CD8-positive, alpha-beta memory T cell (primary cell): ENCODE data around the gene C12orf76. TPM values are rescaled to one million over a fixed set of nuclear protein-coding genes. Genes with fewer than 3 reads are reported as not detected.

Experiments
- CTCF ChIA-PET: fragments of 350-600 bp; sonication (Branson Sonifier 250); formaldehyde crosslinking; loops from one replicate; lab custom pipeline; 2021; ENCODE audit warnings: antibody characterized with exemption; lab: Charles Lee
- POLR2A ChIA-PET: fragments of 350-600 bp; sonication (Branson Sonifier 250); formaldehyde crosslinking; loops from one replicate; lab custom pipeline; 2021; ENCODE audit warnings: antibody characterized with exemption; lab: Charles Lee
- DNase-seq, 5 donors: peaks; one replicate each; pipeline versions ENCODE4 v3.0.0 to v3.0.0-alpha.2; 2020 to 2022; ENCODE audit warnings: mixed read lengths in 1 of 5
- H3K27ac ChIP-seq: one replicate; pipeline ENCODE4 v1.7.0; 2013; ENCODE audit warnings: low read depth, mild to moderate bottlenecking, low read length, moderate library complexity
- H3K27me3 ChIP-seq: 2 replicates; pipeline ENCODE4 v1.7.0; 2013; ENCODE audit warnings: low read length, mild to moderate bottlenecking; ENCODE audit not compliant: insufficient read depth, poor library complexity, severe bottlenecking
- H3K36me3 ChIP-seq: 2 replicates; pipeline ENCODE4 v1.7.0; 2013; ENCODE audit warnings: mild to moderate bottlenecking, low read length, moderate library complexity; ENCODE audit not compliant: insufficient read depth
- H3K4me1 ChIP-seq: 2 replicates; pipeline ENCODE4 v1.7.0; 2013; ENCODE audit warnings: mild to moderate bottlenecking, low read length, moderate library complexity; ENCODE audit not compliant: insufficient read depth
- H3K4me3 ChIP-seq: 2 replicates; pipeline ENCODE4 v1.7.0; 2013; ENCODE audit warnings: mild to moderate bottlenecking, low read length
- H3K9me3 ChIP-seq: 2 replicates; pipeline ENCODE4 v1.7.0; 2013; ENCODE audit warnings: mild to moderate bottlenecking, low read length
- H3K27ac Mint-ChIP-seq, 8 donors: one replicate each; pipeline ENCODE4 v1.8.0; 2020 to 2021; ENCODE audit warnings: mixed read lengths in 8 of 8, mild to moderate bottlenecking in 6 of 8, inconsistent platforms in 3 of 8, moderate library complexity in 3 of 8
- H3K27me3 Mint-ChIP-seq, 2 donors: one replicate each; pipeline ENCODE4 v1.8.0; 2020 to 2021; ENCODE audit warnings: mixed read lengths in 2 of 2, mild to moderate bottlenecking in 1 of 2, moderate library complexity in 1 of 2
- H3K36me3 Mint-ChIP-seq, 3 donors: one replicate each; pipeline ENCODE4 v1.8.0; 2020 to 2021; ENCODE audit warnings: mixed read lengths in 3 of 3, inconsistent platforms in 1 of 3, mild to moderate bottlenecking in 1 of 3
- H3K4me1 Mint-ChIP-seq, 3 donors: one replicate each; pipeline ENCODE4 v1.8.0; 2020 to 2021; ENCODE audit warnings: mixed read lengths in 3 of 3, inconsistent platforms in 1 of 3, mild to moderate bottlenecking in 1 of 3
- H3K4me3 Mint-ChIP-seq, 7 donors: one replicate each; pipeline ENCODE4 v1.8.0; 2020 to 2021; ENCODE audit warnings: mixed read lengths in 7 of 7, mild to moderate bottlenecking in 6 of 7, moderate library complexity in 4 of 7, inconsistent platforms in 2 of 7
- H3K9me3 Mint-ChIP-seq, 5 donors: one replicate each; pipeline ENCODE4 v1.8.0; 2020 to 2022; ENCODE audit warnings: mixed read lengths in 5 of 5, mild to moderate bottlenecking in 3 of 5, moderate library complexity in 2 of 5, inconsistent platforms in 1 of 5
- polyA plus RNA-seq: library from polyadenylated mRNA; unstranded; fragments of 300-500 nt; fragmentation: Illumina TruSeq; gene quantifications from one replicate; pipeline ENCODE4 v1.2.3, GENCODE V29; 2021
- total RNA-seq, 2 experiments: library from RNA; stranded (reverse); gene quantifications; one replicate each; pipeline ENCODE4 v1.2.3, GENCODE V29; 2021

C12orf76 gene
- total and polyA plus RNA-seq, 3 experiments from 2014 or later = 11.7 to 17.3 (median 12.7) TPM

- Mint-ChIP-seq H3K4me3 (peak overlapping the region in 4 of 7 donors; percentile 32 to 85 (median 44)), H3K36me3 (peaks cover 0 to 24% (median 1%) of the 10 kb centered on the region in 3 donors), H3K27me3 (no peaks in the 10 kb centered on the region), H3K9me3 (no peaks in the 10 kb centered on the region), H3K4me1 (peaks cover 64 to 89% (median 85%) of the 10 kb centered on the region in 3 donors), H3K27ac (peak overlapping the region; percentile 38 to 94 (median 76))
- ChIA-PET POLR2A (no interaction called here), CTCF (no interaction called here)
- Histone ChIP-seq H3K27ac (no peak overlapping the region), H3K27me3 (no peaks in the 10 kb centered on the region), H3K36me3 (no peaks in the 10 kb centered on the region), H3K9me3 (no peaks in the 10 kb centered on the region), H3K4me3 (no peak overlapping the region), H3K4me1 (peaks cover 57% of the 10 kb centered on the region)
- no peak for DNase-seq
Measured at GRCh38 chr12:110002676-110003515, 45.4 kb downstream of the C12orf76 start.

- Mint-ChIP-seq H3K36me3 (peaks cover 0 to 22% (median 0%) of the 10 kb centered on the region in 3 donors), H3K4me3 (peak overlapping the region in 6 of 7 donors; percentile 15 to 100 (median 64)), H3K9me3 (no peaks in the 10 kb centered on the region), H3K27ac (peak overlapping the region in 1 of 8 donors; percentile 69), H3K4me1 (peaks cover 66 to 88% (median 83%) of the 10 kb centered on the region in 3 donors), H3K27me3 (no peaks in the 10 kb centered on the region)
- Histone ChIP-seq H3K27ac (no peak overlapping the region), H3K9me3 (no peaks in the 10 kb centered on the region), H3K4me1 (peaks cover 57% of the 10 kb centered on the region), H3K4me3 (no peak overlapping the region), H3K27me3 (no peaks in the 10 kb centered on the region), H3K36me3 (no peaks in the 10 kb centered on the region)
- DNase-seq = no peak
- POLR2A ChIA-PET = interaction anchor here (0.9 kb wide), 1 partner anchor 9 kb away, joined by 3 read pairs; no protein-coding TSS in a partner anchor
- CTCF ChIA-PET = interaction anchor here (0.8 kb wide), 1 partner anchor 13 kb away, joined by 3 read pairs; no protein-coding TSS in a partner anchor
Measured at GRCh38 chr12:110001596-110001995, 46.7 kb downstream of the C12orf76 start.

GRCh38 chr12:109999983-110000505 lies 48.3 kb downstream of the C12orf76 start:
- H3K27me3 Mint-ChIP-seq = no peaks in the 10 kb centered on the region
- Histone ChIP-seq H3K4me3 (peak overlapping the region; percentile 89), H3K27ac (peak overlapping the region; percentile 94), H3K27me3 (no peaks in the 10 kb centered on the region), H3K9me3 (no peaks in the 10 kb centered on the region), H3K4me1 (peaks cover 54% of the 10 kb centered on the region), H3K36me3 (no peaks in the 10 kb centered on the region)
- CTCF ChIA-PET = interaction anchor here (1.1 kb wide), 1 partner anchor 155 kb away, joined by 3 read pairs; no protein-coding TSS in a partner anchor
- peaks cover 63 to 82% (median 76%) of the 10 kb centered on the region in 3 donors for H3K4me1 Mint-ChIP-seq
- peak overlapping the region; percentile 97 to 100 (median 100) for H3K4me3 Mint-ChIP-seq
- POLR2A ChIA-PET = interaction anchor here (1.1 kb wide), 1 partner anchor 99 kb away, joined by 3 read pairs; the partner anchor contains the start of gene TCHP
- H3K27ac Mint-ChIP-seq = peak overlapping the region; percentile 16 to 100 (median 96)
- peaks cover 0 to 30% (median 0%) of the 10 kb centered on the region in 3 donors for H3K36me3 Mint-ChIP-seq
- DNase-seq = no peak
- no peaks in the 10 kb centered on the region for H3K9me3 Mint-ChIP-seq

GRCh38 chr12:109999649-109999971 lies 48.7 kb downstream of the C12orf76 start:
- CTCF ChIA-PET = interaction anchor here (1.1 to 1.5 kb wide), 2 partner anchors 14 to 155 kb away, joined by 3 read pairs; no protein-coding TSS in a partner anchor
- no peaks in the 10 kb centered on the region for H3K27me3 Mint-ChIP-seq
- H3K4me3 Mint-ChIP-seq = peak overlapping the region; percentile 97 to 100 (median 100)
- peak overlapping the region in 7 of 8 donors; percentile 63 to 100 (median 97) for H3K27ac Mint-ChIP-seq
- Histone ChIP-seq H3K4me1 (peaks cover 50% of the 10 kb centered on the region), H3K9me3 (no peaks in the 10 kb centered on the region), H3K4me3 (peak overlapping the region; percentile 89), H3K36me3 (no peaks in the 10 kb centered on the region), H3K27me3 (no peaks in the 10 kb centered on the region), H3K27ac (peak overlapping the region; percentile 94)
- no peaks in the 10 kb centered on the region for H3K9me3 Mint-ChIP-seq
- H3K36me3 Mint-ChIP-seq = peaks cover 0 to 31% (median 0%) of the 10 kb centered on the region in 3 donors
- no peak for DNase-seq
- POLR2A ChIA-PET = interaction anchor here (1.1 kb wide), 1 partner anchor 99 kb away, joined by 3 read pairs; the partner anchor contains the start of gene TCHP
- peaks cover 64 to 82% (median 76%) of the 10 kb centered on the region in 3 donors for H3K4me1 Mint-ChIP-seq

GRCh38 chr12:109998904-109999648 lies 49.2 kb downstream of the C12orf76 start, which contains the start of gene ANKRD13A:
ANKRD13A (plus strand) TSS chr12:109999430; CDS start chr12:109999689, 259 bp downstream.
- Histone ChIP-seq H3K27me3 (no peaks in the 10 kb centered on the region), H3K27ac (peak within 1 kb of the TSS; percentile 94), H3K4me1 (peaks cover 46% of the 10 kb centered on the region), H3K9me3 (no peaks in the 10 kb centered on the region), H3K4me3 (peak within 1 kb of the TSS; percentile 89), H3K36me3 (no peaks in the 10 kb centered on the region)
- H3K4me3 Mint-ChIP-seq = peak within 1 kb of the TSS; percentile 97 to 100 (median 100)
- POLR2A ChIA-PET = interaction anchor here (1.1 kb wide), 1 partner anchor 98 kb away, joined by 3 read pairs; the partner anchor contains the start of gene TCHP
- peak; percentile 77 to 93 (median 91) for DNase-seq
- H3K4me1 Mint-ChIP-seq = peaks cover 65 to 82% (median 76%) of the 10 kb centered on the region in 3 donors
- H3K9me3 Mint-ChIP-seq = no peaks in the 10 kb centered on the region
- peak within 1 kb of the TSS; percentile 83 to 100 (median 98) for H3K27ac Mint-ChIP-seq
- peaks cover 0 to 33% (median 0%) of the 10 kb centered on the region in 3 donors for H3K36me3 Mint-ChIP-seq
- CTCF ChIA-PET = interaction anchor here (1.1 to 1.5 kb wide), 2 partner anchors 14 to 154 kb away, joined by 3 read pairs; no protein-coding TSS in a partner anchor
- H3K27me3 Mint-ChIP-seq = no peaks in the 10 kb centered on the region

- Mint-ChIP-seq H3K9me3 (no peaks in the 10 kb centered on the region), H3K27me3 (no peaks in the 10 kb centered on the region), H3K27ac (peak overlapping the region; percentile 83 to 99 (median 96)), H3K36me3 (peaks cover 0 to 32% (median 0%) of the 10 kb centered on the region in 3 donors), H3K4me1 (peaks cover 70 to 82% (median 77%) of the 10 kb centered on the region in 3 donors), H3K4me3 (peak overlapping the region; percentile 91 to 100 (median 95))
- H3K27me3 ChIP-seq = no peaks in the 10 kb centered on the region
- no peak for DNase-seq
- peak overlapping the region; percentile 89 for H3K4me3 ChIP-seq
- CTCF ChIA-PET = interaction anchor here (1.5 kb wide), 1 partner anchor 15 kb away, joined by 3 read pairs; no protein-coding TSS in a partner anchor
- peaks cover 51% of the 10 kb centered on the region for H3K4me1 ChIP-seq
- POLR2A ChIA-PET = interaction anchor here (1.1 kb wide), 1 partner anchor 31 kb away, joined by 3 read pairs; no protein-coding TSS in a partner anchor
- peak overlapping the region; percentile 21 for H3K27ac ChIP-seq
- H3K36me3 ChIP-seq = no peaks in the 10 kb centered on the region
- no peaks in the 10 kb centered on the region for H3K9me3 ChIP-seq
Measured at GRCh38 chr12:109998241-109998903, 50.0 kb downstream of the C12orf76 start.

- Histone ChIP-seq H3K36me3 (no peaks in the 10 kb centered on the region), H3K9me3 (no peaks in the 10 kb centered on the region), H3K27ac (no peak overlapping the region), H3K4me1 (peaks cover 50% of the 10 kb centered on the region), H3K4me3 (no peak overlapping the region), H3K27me3 (no peaks in the 10 kb centered on the region)
- Mint-ChIP-seq H3K27me3 (no peaks in the 10 kb centered on the region), H3K4me1 (peaks cover 69 to 82% (median 76%) of the 10 kb centered on the region in 3 donors), H3K36me3 (peaks cover 0 to 32% (median 0%) of the 10 kb centered on the region in 3 donors), H3K9me3 (no peaks in the 10 kb centered on the region), H3K4me3 (peak overlapping the region; percentile 45 to 100 (median 91)), H3K27ac (peak overlapping the region in 2 of 8 donors; percentile 81)
- ChIA-PET POLR2A (interaction anchor here (1.1 kb wide), 1 partner anchor 30 kb away, joined by 3 read pairs; no protein-coding TSS in a partner anchor), CTCF (no interaction called here)
- DNase-seq = no peak
Measured at GRCh38 chr12:109997393-109997792, 50.9 kb downstream of the C12orf76 start.
